NCI-H345 treated with DMSO at 0.1 percent for 48 hours (cell line): Measurements from ENCODE around the gene INTS7.

ENCODE experiments used
- DNase-seq: peaks from one replicate; lab custom pipeline; 2025; ENCODE audit not compliant: unreplicated experiment; lab: John Stamatoyannopoulos, UW

Gene INTS7

DNA sequence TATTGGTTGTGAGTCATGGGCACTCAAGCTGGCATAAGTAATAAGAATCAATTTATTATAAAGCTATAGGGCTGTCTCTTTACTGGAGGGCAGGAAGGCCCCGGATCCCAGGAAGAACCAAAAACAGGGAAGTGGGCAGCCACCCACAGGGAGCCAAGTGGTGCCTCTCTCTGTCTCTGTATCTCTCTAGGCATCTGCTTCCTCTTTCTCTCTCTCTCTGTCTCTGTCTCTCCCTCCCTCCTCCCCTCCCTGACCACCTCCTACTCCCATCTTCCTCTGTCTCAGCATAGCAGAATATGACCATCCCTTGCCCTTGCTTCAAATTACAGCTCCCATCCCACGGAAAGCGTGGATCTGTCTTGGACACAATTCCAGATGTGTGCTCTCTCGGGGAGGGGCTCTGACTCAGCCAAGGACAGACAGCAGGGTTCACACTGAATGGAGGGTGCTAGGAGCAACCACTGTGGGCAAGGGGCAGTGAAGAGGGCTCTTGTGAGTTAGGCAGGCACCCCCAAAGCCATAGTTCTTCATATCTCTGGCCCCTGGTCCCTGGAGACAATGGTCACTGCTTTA is 124.4 kb downstream of the INTS7 start:
- no peak for DNase-seq

DNA sequence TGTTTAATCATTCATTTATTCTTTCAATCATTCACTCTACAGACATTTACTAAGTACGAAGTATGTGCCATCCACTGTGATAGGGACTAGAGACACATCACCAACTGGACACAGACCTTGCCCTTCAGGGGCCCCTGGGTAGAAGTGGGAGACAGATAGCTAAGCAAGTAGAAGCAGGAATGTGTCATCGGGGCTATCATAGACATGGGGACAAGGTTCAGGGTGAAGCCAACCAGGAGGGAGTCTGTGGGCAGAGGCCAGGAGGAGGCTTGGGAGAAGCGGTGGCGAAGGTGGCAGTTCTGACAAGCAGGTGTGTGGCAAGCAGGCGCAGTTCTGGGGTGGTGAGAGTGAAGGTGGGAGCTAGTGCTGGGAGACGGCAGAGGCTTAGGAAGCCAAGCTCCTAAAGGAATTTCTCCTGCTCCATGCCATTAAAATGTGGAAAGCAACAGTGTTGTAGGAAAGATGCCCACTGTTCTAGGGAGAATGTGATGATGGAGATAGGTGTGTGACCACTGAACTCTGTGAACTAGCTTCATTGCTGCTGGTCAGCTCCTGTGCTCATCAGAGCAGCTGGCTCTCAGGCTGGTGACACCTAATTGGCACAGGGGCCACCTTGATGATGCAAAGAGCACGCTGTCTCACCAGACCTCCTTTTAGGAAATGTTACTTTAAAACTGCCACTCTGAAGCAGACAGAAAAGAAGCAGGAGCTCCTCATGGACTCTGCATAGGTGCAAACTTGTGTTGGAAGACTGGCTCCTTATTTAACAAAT is 125.1 kb downstream of the INTS7 start:
- DNase-seq = no peak

GRCh38 chr1:211909395-211909794 is 126.0 kb downstream of the INTS7 start:
- DNase-seq = no peak

DNA sequence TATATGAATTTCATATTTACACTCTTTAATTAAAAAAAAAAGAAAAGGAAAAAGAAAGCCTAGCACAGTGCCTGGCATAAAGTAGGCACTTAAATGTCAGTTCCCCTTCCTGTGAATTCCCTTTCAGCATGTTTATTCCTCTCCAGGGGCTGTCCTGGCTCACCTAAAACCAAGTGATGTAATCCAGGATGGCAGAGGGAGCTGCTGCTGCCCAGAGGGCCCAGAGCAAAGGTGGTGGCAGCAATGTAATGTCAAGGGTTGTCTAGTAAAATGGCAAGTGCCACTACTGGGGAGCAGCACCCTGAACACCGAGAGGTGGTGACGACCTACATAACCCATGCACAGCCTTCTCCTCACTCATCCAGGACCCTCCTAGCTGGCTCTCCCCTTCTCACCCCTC is 126.4 kb downstream of the INTS7 start:
- no peak for DNase-seq

- no peak for DNase-seq
These were observed 126.9 kb downstream of the INTS7 start for GRCh38 chr1:211908453-211908852.

DNA sequence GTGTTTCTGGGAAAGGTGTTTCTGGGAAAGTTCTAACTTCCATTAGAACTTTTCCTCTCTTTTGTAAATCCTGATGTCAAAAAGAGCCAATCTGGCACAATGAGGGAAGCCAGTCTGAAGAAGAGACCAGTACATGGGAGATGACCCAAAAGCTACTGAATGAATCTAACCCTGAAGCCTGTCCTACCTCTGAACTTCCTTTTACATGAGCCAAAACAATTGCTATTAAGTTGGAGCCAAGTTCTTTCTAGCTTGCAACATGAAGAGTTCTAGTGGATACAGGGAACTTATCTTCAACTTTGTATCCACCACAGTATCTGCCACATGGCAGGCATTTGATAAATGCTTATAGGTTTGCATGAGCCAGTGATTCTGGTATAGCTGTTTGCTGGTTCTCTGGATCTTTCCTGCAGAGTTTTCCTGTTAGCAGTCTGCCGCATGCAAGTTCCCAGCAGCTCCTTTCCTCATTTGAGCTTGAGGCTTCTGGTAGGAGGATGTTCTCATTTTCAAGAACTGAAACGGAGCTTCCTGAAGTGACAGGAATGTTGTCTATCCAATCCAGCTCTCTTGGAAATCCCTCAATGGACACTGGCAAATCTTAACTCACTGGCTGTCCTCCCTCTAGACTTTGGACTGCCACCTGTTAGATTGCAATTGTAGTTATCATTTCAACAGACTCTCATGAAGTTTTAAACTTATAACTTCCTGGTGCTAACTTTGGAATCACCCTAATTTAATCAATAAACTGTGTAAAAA is 131.7 kb downstream of the INTS7 start:
- no peak for DNase-seq

DNA sequence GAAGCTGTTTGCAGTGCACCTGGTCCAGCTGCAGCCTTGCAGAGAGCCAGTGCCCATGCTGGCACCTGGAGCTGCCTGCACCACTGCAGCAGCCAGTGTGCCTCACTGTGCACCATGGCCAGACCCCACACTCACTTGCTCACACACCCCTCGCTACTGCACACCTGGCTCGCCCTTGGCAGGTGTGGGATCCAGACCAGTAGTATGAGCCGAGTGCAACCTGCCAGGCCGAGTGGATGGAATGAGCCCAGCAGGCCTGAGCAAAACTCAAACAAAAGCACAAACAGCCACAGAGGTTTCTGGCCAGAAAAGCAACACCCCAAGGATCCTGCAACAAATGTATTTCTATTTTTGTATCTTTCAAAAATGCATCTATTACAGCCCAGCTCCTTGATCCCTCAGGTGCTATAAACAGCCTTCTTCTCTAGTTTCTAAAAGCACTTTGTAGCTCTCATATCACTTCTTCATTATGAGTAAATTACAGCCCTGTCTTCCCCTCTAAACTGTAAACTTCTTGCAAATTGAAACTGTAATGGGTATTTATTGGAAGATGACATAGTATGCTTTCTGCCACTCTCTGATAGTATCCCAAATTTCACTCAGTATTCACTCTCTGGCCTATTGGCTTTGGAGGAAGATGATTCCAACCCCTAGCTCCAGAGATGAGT is 132.6 kb downstream of the INTS7 start:
- DNase-seq = no peak

DNA sequence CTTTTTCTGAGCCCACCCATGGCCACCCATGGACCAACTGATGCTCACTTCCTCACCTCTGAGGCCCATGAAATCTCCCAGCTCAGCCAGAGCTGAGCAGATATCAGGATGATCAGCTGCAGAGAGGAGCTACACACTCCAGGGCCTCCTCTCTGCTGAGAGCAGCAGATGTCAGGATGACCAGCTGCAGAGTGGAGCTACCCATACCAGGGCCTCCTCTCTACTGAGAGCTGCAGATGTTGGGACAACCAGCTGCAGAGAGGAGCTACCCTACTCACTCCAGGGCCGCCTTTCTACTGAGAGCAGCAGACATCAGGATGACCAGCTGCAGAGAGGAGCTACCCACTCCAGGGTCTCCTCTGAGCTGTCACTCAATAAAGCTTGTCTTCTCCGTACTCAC is 133.4 kb downstream of the INTS7 start:
- DNase-seq = no peak

- no peak for DNase-seq
These were observed 134.9 kb downstream of the INTS7 start for GRCh38 chr1:211900441-211900840.

DNA sequence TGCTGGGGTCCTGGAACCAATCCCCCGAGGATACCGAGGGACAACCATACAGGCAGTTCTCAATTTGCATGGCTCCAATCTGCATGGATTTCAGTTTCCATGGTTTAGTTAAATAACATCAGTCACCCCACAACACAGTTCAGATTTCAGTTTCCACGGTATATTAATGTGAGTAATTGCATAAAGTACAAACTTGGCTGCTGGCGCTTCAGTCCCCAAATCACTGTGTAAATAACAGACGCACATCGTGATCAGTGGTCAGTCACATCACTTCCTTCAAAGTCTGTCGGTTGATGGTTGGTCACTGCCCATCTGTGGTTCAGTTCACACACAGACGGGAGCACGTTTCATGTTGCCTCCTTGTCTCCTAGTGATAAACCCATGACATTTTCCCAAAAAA is 138.4 kb downstream of the INTS7 start:
- no peak for DNase-seq

DNA sequence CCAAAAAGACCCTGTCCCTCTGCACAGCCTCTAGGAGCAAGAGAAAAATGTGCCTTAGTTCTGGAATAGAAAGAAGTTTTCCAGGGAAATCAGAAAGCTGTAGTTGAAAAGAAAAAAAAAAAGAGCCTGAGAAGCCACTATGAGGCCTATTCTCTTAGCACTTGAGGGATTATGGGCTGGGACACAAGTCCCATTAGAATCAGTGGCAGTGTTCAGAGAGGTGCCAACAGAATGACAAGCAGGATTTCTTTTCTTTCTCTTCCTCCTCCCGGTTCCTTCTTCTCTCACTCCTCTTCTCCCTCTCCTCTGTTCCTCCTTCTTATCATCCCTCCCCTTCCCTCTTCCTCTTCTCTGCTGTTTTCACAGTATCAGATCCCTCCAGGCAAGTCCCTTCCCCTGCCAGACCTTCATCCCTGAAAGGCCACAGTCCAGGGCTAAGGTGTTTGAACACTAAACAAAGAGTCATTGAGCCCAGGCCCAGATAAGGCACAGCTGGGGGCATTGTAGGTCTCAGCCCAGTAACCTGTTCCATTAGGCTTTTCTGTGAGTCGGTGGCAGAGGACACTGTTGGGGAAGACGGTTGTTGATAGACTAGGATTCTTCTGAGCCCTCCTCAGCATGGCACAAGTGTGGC is 140.1 kb downstream of the INTS7 start:
- DNase-seq = no peak

DNA sequence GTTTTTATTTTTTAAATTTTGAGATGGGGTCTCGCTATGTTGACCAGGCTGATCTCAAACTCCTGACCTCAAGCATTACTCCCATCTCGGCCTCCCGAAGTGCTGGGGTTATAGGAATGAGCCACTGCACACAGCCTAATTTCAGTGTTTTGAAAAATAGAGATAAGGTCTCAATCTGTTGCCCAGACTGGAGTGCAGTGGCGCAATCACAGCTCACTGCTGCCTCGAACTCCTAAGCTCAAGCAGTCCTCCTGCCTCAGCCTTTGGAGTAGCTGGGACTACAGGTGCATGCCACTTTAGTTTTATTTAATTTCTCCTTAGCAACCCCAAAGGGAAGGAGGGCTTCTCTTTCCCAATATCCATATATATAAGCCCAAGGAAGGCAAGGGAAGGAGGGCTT is 141.0 kb downstream of the INTS7 start:
- DNase-seq = no peak

GRCh38 chr1:211893260-211893659 is 142.1 kb downstream of the INTS7 start:
- DNase-seq = no peak

DNA sequence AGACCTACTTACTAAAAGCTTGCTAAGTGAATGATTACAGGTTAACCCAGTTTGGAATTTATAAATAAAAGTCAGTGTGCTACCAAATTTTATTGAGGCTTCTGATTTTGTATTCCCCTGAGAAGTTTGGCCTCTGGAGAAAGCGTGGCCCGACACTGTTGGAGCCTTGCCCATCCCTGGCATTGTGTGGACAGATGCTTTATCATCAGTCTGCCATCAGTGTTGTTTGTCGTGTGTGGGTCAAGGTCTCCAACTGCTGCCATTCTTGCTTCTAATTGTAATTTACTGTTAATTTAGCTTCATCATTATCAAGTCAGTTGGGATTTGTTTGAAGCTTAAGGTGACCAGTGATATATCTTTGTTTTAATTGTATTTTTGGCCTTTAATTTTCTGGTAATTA is 142.8 kb downstream of the INTS7 start:
- no peak for DNase-seq

GRCh38 chr1:211891708-211892107 is 143.6 kb downstream of the INTS7 start:
- no peak for DNase-seq
